ENCODE results near the gene CYP2C18.
"Not testable (repeated sequence)": the region's sequence is repeated elsewhere in the genome, so short reads cannot be mapped to it uniquely, and the experiment has no call there.

CYP2C18 gene

DNA sequence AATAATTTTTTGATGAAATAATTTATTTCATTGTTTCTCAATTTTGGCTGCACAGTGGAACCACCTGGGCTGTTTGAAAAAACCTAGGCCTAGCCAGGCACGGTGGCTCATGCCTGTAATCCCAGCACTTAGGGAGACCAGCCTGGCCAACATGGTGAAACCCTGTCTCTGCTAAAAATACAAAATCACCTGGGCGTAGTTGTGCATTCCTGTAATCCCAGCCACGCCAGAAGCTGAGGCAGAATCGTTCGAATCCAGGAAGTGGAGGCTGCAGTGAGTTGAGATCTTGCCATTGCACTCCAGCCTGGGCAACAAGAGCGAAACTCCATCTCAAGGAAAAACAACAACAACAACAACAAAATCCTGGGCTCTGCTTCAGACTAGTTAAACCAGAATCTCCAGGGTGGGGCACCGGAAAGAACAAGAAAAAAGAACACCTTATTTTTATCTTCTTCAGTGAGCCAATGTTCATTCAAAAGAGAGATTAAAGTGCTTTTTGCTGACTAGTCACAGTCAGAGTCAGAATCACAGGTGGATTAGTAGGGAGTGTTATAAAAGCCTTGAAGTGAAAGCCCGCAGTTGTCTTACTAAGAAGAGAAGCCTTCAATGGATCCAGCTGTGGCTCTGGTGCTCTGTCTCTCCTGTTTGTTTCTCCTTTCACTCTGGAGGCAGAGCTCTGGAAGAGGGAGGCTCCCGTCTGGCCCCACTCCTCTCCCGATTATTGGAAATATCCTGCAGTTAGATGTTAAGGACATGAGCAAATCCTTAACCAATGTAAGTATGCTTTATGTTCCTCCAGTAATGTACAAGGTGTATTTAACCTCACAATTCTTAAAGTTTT lies at the start of gene CYP2C18:
TSS of gene CYP2C18 (plus strand) at position 516 of the 841 bp plus-strand sequence. CDS start at position 607, 91 bp downstream.
- no peaks in the 10 kb centered on the region for H3K36me3 Mint-ChIP-seq (ENCODE audit: low read depth)
- H3K27me3 Mint-ChIP-seq (ENCODE audit: low read depth) = no peaks in the 10 kb centered on the region
- H3K4me1 Mint-ChIP-seq (ENCODE audit: low read depth) = no peaks in the 10 kb centered on the region
- no peak within 1 kb of the TSS for H3K27ac Mint-ChIP-seq
- no peak within 1 kb of the TSS for H3K4me3 Mint-ChIP-seq
- peaks cover 4% of the 10 kb centered on the region for H3K9me3 Mint-ChIP-seq

DNA sequence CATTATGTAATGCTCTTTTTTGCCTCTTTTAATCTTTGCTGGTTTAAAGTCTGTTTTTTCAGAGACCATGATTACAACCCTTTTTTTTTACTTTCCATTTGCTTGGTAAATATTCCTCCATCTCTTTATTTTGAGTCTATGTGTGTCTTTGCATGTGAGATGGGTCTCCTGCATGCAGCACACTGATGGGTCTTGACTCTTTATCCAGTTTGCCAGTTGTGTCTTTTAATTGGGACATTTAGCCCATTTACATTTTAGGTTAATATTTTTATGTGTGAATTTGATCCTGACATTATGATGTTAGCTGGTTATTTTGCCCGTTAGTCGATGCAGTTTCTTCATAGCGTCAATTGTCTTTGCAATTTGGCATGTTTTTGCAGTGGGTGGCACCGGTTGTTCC lies 45.4 kb upstream of the CYP2C18 start:
- not testable (repeated sequence) for H3K36me3 Mint-ChIP-seq (ENCODE audit: low read depth); H3K4me3 Mint-ChIP-seq; H3K4me1 Mint-ChIP-seq (ENCODE audit: low read depth); H3K27ac Mint-ChIP-seq; H3K27me3 Mint-ChIP-seq (ENCODE audit: low read depth)
- H3K9me3 Mint-ChIP-seq = peaks cover 21% of the 10 kb centered on the region

DNA sequence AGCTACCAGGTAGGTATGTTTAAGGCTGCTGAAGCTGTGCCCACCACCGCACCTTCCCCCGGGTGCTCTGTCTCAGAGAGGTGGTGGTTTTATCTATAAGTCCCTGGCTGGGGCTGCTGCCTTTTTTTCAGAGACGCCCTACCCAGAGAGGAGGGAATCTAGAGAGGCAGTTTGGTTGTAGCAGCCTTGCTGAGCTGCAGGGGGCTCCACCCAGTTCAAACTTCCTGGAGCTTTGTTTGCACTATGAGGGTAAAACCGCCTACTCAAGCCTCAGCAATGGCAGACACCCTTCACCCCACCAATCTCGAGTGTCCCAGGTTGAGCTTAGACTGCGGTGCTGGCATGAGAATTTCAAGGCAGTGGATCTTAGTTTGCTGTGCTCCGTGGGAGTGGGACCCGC lies 43.6 kb upstream of the CYP2C18 start:
- no peak overlapping the region for H3K4me3 Mint-ChIP-seq
- H3K4me1 Mint-ChIP-seq (ENCODE audit: low read depth) = no peaks in the 10 kb centered on the region
- no peak overlapping the region for H3K27ac Mint-ChIP-seq
- H3K9me3 Mint-ChIP-seq = peaks cover 20% of the 10 kb centered on the region
- no peaks in the 10 kb centered on the region for H3K27me3 Mint-ChIP-seq (ENCODE audit: low read depth)
- H3K36me3 Mint-ChIP-seq (ENCODE audit: low read depth) = peaks cover 5% of the 10 kb centered on the region

DNA sequence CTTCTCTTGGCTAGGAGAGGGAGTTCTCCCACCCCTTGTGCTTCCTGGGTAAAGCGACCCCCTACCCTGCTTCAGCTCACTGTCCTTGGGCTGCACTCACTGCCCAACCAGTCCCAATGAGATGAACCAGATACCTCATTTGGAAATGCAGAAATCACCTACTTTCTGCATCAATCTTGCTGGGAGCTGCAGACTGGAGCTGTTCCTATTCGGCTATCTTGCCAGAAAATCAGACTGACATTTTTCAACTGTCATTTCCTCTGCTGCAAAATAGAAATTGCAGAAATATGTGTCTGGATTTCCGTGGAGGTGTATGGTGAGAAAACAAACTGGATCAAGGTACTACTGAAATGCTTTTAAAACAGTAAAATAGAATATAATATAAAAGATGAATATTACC lies 43.0 kb upstream of the CYP2C18 start:
- H3K27me3 Mint-ChIP-seq (ENCODE audit: low read depth) = no peaks in the 10 kb centered on the region
- peaks cover 5% of the 10 kb centered on the region for H3K36me3 Mint-ChIP-seq (ENCODE audit: low read depth)
- H3K27ac Mint-ChIP-seq = no peak overlapping the region
- H3K4me3 Mint-ChIP-seq = no peak overlapping the region
- peaks cover 17% of the 10 kb centered on the region for H3K9me3 Mint-ChIP-seq
- H3K4me1 Mint-ChIP-seq (ENCODE audit: low read depth) = no peaks in the 10 kb centered on the region

DNA sequence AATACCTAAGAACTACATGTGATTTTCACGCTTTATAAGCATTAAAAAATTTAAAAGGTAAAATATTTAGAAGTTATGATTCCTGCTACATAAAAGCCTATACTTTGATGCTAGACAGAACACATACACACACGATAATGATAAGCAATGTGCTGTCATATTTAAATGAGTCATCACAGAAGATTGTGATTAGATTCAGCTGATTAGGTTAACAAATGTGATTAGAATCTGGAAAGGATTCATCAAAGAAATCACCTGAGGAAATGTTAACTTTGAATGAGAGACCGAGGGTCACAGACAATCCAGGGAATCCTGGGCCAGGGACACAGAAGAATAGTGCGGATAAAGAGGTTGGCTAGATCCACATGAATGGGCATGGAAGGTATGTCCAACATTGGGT lies 42.0 kb upstream of the CYP2C18 start:
- peaks cover 5% of the 10 kb centered on the region for H3K36me3 Mint-ChIP-seq (ENCODE audit: low read depth)
- peaks cover 17% of the 10 kb centered on the region for H3K9me3 Mint-ChIP-seq
- H3K4me3 Mint-ChIP-seq = no peak overlapping the region
- H3K27me3 Mint-ChIP-seq (ENCODE audit: low read depth) = no peaks in the 10 kb centered on the region
- no peaks in the 10 kb centered on the region for H3K4me1 Mint-ChIP-seq (ENCODE audit: low read depth)
- H3K27ac Mint-ChIP-seq = no peak overlapping the region

DNA sequence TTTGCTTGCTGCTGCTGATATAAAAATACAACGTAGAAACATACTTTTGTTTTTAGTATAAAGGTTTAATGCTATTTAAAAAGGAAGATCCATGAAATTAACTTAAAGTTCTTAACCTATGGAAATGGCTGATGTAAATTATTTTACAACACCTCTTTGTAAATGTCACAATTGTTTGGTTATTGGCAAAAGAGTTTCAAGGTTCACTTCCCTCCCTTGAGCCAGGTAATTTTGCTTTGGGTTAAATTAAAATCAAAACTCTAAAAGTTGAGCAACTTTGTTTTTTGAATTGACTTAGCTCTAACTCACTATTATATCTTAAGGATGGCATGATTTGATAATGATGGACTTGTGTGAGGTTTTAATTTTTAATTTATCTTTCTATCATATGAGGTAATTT lies 39.2 kb upstream of the CYP2C18 start:
- Mint-ChIP-seq H3K36me3 (ENCODE audit: low read depth) (no peaks in the 10 kb centered on the region), H3K4me1 (ENCODE audit: low read depth) (no peaks in the 10 kb centered on the region), H3K27ac (no peak overlapping the region), H3K9me3 (no peaks in the 10 kb centered on the region), H3K27me3 (ENCODE audit: low read depth) (no peaks in the 10 kb centered on the region), H3K4me3 (no peak overlapping the region)

DNA sequence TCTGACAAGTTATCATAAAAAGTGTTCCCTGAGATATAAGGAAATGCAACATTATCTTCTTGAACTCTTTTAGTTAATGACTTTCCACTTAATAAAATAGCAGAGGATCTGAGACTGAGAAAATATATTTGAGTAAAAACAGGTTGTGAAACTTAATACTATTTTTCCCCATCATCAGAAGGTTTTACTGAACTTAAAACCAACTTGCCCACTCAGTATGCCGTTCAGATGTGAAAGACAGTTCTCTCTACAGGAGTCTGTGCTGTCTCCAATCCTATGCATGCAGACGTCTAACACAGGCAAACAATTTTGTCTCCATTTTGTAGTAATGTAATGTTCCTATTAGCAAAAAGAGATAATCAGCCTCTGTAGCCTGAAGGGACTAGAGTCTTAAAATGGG lies 38.2 kb upstream of the CYP2C18 start:
- no peaks in the 10 kb centered on the region for H3K9me3 Mint-ChIP-seq
- no peaks in the 10 kb centered on the region for H3K4me1 Mint-ChIP-seq (ENCODE audit: low read depth)
- H3K36me3 Mint-ChIP-seq (ENCODE audit: low read depth) = no peaks in the 10 kb centered on the region
- H3K27me3 Mint-ChIP-seq (ENCODE audit: low read depth) = no peaks in the 10 kb centered on the region
- H3K27ac Mint-ChIP-seq = no peak overlapping the region
- no peak overlapping the region for H3K4me3 Mint-ChIP-seq

DNA sequence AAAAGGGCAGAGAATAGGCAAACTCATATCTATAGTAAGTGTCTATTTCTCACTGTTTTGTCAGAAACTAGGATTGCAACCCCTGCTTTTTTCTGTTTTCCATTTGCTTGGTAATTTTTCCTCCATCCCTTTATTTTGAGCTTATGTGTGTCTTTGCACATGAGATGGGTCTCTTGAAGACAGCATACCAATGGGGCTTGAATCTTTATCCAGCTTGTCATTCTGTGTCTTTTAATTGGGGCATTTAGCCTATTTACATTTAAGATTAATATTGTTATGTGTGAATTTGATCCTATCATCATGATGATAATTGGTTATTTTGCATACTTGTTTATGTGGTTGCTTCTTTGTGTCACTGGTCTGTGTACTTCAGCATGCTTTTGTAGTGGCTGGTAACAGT lies 28.3 kb upstream of the CYP2C18 start:
- H3K36me3 Mint-ChIP-seq (ENCODE audit: low read depth); H3K27me3 Mint-ChIP-seq (ENCODE audit: low read depth); H3K4me3 Mint-ChIP-seq; H3K4me1 Mint-ChIP-seq (ENCODE audit: low read depth); H3K27ac Mint-ChIP-seq: not testable (repeated sequence)
- H3K9me3 Mint-ChIP-seq = peaks cover 12% of the 10 kb centered on the region

DNA sequence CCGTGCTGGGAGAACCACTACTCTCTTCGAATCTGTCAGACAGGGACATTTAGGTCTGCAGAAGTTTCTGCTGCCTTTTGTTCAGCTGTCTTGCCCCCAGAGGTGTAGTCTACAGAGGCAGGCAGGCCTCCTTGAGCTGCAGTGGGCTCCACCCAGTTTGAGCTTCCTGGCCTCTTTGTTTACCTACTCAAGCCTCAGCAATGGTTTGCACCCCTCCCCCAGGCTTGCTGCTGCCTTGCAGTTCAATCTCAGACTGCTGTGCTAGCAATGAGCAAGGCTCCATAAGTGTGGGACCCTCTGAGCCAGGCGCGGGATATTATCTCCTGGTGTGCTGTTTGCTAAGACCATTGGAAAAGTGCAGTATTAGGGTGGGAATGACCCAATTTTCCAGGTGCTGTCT lies 20.5 kb upstream of the CYP2C18 start:
- H3K27ac Mint-ChIP-seq; H3K27me3 Mint-ChIP-seq (ENCODE audit: low read depth); H3K4me1 Mint-ChIP-seq (ENCODE audit: low read depth): not testable (repeated sequence)

DNA sequence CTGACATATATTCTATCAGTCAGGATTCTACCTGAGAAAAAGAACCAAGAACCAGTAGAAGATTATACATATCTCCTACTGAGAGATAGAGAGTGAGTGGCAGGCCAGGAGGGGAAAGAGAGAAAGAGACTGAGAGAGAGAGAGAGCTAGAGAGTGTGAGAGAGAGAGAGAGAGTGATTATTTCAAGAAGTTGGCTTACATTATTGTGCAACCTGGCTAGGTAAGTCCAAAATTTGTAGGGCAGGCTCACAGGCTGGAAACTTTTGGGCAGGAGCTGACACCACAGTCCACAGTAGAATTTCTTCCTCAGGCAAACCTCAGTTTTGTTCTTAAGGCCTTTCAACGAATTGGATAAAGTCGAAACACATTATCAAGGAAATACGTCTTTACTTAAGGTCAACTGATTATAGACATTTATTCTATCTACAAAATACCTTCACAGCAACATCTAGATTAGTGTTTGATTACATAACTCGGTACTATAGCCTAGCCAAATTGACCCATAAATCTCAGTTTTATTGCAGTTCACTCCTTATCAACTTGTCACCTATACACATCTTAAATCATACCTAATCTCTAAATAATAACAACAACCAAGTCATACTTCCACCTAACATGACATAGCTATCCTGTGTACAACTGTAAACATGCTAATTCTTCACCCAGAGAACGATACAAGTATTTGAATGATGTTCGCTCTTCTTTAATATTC lies 17.0 kb upstream of the CYP2C18 start:
- no peaks in the 10 kb centered on the region for H3K27me3 Mint-ChIP-seq (ENCODE audit: low read depth)
- no peak overlapping the region for H3K27ac Mint-ChIP-seq
- H3K4me3 Mint-ChIP-seq = no peak overlapping the region
- H3K9me3 Mint-ChIP-seq = no peaks in the 10 kb centered on the region
- no peaks in the 10 kb centered on the region for H3K36me3 Mint-ChIP-seq (ENCODE audit: low read depth)
- H3K4me1 Mint-ChIP-seq (ENCODE audit: low read depth) = no peaks in the 10 kb centered on the region

More for the DNA sequence above, 20.5 kb upstream of the CYP2C18 start:
- H3K4me3 Mint-ChIP-seq; H3K36me3 Mint-ChIP-seq (ENCODE audit: low read depth); H3K9me3 Mint-ChIP-seq: not testable (repeated sequence)

DNA sequence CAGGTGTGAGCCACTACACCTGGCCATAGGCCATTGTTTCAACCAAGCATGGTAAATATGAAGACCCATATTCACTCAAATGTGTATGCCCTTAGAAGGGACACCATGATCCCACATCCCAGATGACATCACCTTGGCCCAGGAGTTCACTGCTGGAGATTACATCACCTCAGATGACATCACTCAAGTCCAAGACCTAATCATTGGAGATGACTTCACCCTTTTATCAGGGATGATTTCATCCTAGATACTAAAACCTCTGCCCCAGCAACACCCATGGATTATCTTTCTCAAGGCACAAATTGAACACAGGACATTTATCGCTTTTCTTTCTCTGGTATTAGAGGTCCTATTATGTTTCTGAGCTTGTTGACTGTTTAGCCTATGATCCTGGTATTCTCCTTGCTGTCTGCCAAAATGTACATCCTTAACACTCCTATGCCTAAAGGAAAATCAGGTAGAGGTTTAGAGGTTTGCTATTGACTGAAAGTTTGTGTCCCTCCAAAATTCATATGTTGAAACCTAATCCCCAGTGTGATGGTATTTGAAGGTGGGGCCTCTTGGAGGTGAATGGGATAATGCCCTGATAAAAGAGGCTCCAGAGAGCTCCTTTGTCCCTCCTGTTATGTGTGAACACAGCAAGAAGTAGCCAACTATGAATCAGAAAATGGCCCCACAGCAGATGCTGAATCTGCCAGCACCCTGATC lies 9.8 kb upstream of the CYP2C18 start:
- H3K27me3 Mint-ChIP-seq (ENCODE audit: low read depth) = peaks cover 5% of the 10 kb centered on the region
- no peak overlapping the region for H3K27ac Mint-ChIP-seq
- no peaks in the 10 kb centered on the region for H3K4me1 Mint-ChIP-seq (ENCODE audit: low read depth)
- no peaks in the 10 kb centered on the region for H3K36me3 Mint-ChIP-seq (ENCODE audit: low read depth)
- H3K9me3 Mint-ChIP-seq = no peaks in the 10 kb centered on the region
- no peak overlapping the region for H3K4me3 Mint-ChIP-seq

DNA sequence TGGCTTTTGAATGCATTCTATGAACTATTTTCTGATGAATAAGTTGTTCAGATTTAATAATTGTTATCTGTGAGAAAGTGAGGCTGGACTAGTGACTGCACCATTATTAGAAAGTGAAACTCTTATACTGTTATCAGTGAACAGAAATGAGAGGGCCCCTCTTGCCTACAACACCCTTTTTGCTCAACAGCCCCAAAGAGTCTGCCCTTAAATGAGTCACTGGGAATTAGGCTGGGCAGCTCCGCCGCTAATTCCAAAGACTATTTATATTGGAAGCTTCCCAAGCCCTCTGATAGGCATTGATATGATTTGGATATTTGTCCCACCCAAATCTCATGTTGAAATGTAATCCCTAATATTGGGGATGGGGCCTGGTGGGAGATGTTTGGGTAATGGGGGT lies 7.0 kb upstream of the CYP2C18 start:
- H3K9me3 Mint-ChIP-seq = no peaks in the 10 kb centered on the region
- H3K4me1 Mint-ChIP-seq (ENCODE audit: low read depth) = no peaks in the 10 kb centered on the region
- H3K36me3 Mint-ChIP-seq (ENCODE audit: low read depth) = no peaks in the 10 kb centered on the region
- no peak overlapping the region for H3K27ac Mint-ChIP-seq
- H3K27me3 Mint-ChIP-seq (ENCODE audit: low read depth) = peaks cover 5% of the 10 kb centered on the region
- no peak overlapping the region for H3K4me3 Mint-ChIP-seq

DNA sequence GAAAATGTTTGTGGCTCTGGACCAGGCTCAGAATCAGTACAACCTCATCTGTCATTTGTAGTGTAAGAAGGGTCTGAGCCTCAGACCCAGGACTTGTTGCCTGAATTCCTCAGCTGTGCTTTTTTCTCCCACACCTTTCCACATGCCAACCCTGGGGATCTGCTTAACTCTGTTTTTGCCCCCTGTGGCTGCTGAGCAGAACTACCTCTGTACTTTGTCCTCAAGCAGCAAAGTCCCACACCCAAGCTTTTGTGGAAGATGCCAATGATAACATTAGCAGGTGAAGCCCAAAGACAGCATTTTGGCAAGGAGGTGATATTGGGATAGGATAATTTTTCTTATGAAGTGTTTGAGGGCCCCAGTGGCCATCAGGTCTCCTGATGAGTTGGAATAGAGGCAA lies 5.8 kb upstream of the CYP2C18 start:
- H3K36me3 Mint-ChIP-seq (ENCODE audit: low read depth) = no peaks in the 10 kb centered on the region
- no peak overlapping the region for H3K27ac Mint-ChIP-seq
- H3K9me3 Mint-ChIP-seq = no peaks in the 10 kb centered on the region
- no peaks in the 10 kb centered on the region for H3K4me1 Mint-ChIP-seq (ENCODE audit: low read depth)
- peaks cover 5% of the 10 kb centered on the region for H3K27me3 Mint-ChIP-seq (ENCODE audit: low read depth)
- H3K4me3 Mint-ChIP-seq = no peak overlapping the region

DNA sequence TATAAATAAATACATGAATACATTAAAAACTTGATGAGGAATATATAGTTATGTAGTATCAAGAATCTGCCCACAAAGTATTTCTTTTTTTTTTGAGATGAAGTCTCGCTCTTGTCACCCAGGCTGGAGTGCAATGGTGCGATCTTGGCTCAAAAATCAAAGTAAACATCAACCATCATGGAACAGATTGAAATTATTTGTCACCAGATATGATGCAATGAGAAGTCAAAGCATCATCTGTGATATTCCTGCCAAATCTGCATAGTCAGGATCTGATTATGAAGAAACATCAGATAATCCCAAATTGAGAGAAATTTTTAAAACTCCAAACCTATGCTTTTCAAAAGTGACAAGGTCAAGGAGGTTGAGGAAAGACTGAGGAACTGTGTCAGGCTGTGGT lies 5.1 kb upstream of the CYP2C18 start:
- Mint-ChIP-seq H3K4me3 (no peak overlapping the region), H3K27ac (no peak overlapping the region), H3K27me3 (ENCODE audit: low read depth) (peaks cover 5% of the 10 kb centered on the region), H3K36me3 (ENCODE audit: low read depth) (no peaks in the 10 kb centered on the region), H3K9me3 (no peaks in the 10 kb centered on the region), H3K4me1 (ENCODE audit: low read depth) (no peaks in the 10 kb centered on the region)

DNA sequence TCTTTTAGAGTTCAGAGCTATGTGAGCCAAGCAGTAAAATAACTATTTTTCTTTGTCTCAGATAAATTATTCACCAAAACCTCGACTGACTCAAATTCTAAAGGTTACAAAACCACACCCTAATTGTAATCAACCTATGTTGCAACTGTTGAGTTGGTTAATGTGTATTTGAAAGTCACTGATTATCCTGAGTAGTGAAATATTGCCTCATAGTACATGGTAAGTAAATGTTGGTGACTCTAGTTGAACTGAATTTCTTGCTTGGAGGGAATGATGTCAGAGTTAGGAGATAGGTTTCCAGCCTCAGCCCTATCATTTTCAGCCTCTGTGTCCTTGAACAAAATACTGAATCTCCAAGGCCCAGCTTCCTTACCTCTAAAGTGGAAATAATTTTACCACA lies 3.0 kb upstream of the CYP2C18 start:
- no peak overlapping the region for H3K27ac Mint-ChIP-seq
- no peak overlapping the region for H3K4me3 Mint-ChIP-seq
- no peaks in the 10 kb centered on the region for H3K36me3 Mint-ChIP-seq (ENCODE audit: low read depth)
- H3K27me3 Mint-ChIP-seq (ENCODE audit: low read depth) = no peaks in the 10 kb centered on the region
- no peaks in the 10 kb centered on the region for H3K4me1 Mint-ChIP-seq (ENCODE audit: low read depth)
- H3K9me3 Mint-ChIP-seq = peaks cover 4% of the 10 kb centered on the region
